Kasumi-1 (cell line): Measurements from ENCODE around the gene DUSP8.

Source experiments
- DNase-seq, 2 experiments: peaks; one replicate each; lab custom pipeline; 2025; lab: John Stamatoyannopoulos, UW

Gene DUSP8

DNA sequence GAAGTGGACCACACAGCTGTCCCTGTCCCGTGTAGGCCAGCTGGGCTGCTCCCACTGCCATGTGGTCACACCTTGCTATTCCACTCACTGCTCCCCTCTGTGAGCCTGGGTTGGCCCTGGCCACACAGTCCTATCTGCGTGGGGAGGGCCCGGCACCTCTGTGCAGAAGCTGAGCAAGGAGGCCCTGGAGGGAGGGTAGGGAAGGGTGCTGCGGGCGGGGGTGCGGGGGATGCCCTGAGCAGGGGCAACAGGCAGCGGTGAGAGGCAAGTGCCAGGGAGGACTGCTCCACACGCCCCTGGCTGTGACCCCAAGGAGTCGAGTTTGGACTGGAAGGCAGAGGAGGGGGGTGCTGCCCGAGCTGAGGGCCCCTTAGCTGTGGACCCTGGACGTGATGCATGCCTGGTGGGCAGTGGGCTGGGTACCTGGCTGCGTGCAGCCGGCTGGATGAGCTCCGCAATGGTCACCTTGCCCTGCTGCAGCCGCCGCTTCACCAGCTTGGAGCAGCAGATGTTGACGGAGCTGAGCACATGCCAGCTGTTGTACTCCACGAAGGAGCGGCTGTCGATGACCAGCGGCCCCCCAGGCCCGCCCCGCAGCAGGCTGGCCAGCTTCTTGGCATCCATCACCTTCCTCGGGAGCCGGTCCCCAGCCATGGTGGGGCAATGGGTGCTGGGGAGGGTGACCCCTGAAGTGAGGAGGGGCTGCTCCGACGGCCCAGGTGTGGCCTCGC lies 6.7 kb downstream of the DUSP8 start:
- no peak for DNase-seq

DNA sequence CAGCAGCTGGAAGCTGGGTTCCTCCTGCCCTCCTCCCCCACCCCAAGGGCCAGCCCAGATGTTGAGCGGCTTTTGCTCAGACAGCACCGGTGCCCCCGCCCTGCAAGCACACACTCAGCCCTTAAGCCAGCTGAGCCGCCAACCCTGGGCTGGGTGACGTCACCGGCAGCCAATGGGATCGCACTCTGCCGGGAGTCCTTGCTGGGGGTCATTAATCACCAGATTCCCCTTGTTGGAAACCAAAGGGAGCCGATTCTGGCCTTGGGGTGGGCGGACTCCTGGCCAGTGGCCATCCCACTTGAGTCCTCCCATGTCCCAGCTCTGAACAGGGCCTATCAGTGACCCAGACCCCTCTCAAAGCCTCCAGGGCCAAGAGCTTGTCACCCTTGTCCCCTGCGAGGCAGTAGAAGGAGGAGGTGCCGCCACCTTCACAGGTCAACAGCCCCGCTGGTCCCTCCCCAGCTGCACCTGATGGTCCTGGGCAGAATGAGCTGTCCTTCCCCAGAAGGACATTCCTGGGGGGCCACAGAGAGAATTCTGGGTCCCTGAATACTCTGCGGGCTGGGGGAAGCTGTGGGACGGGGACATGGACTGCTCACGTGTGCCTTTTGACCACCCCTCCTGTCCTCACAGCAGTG lies 7.4 kb downstream of the DUSP8 start:
- no peak for DNase-seq

DNA sequence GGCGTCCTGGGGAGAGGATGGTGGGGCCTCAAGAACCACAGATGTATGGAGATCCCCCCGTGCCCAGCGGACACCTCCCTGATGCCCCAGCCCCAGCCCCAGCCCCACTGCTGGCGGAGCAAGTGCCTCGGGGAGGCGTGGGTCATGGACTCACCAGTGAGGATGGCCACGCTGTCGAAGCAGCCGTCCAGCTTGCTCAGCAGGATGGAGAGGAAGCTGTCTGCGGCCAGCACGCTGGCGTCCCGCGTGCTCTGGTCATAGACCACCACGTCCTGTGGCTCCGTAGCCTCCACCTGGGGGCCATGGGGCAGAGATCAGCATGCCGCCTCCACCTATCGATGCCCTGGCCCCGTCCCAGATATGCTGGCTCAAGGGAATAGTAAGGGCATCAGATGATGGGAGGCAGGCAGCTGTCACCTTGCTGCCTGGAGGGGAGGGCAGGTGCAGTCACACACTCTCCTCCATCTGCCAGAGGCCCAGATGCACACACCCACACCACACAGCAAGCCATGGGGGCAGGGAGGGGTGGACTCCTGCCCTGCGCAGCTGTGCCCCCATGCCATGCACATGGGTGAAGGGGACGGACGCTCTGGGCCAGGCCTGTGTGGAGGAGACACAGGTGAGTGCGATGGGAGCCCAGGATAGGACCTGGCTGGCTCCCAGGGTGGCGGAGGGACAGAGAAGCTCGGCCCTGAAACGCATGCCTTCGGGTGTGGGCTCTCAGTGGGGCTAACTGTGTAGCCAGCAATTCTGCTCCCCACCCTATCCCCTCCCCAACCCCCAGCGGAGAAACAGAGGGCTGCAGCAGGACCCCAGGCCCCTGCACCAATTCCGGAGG lies 8.2 kb downstream of the DUSP8 start:
- DNase-seq, result no peak

DNA sequence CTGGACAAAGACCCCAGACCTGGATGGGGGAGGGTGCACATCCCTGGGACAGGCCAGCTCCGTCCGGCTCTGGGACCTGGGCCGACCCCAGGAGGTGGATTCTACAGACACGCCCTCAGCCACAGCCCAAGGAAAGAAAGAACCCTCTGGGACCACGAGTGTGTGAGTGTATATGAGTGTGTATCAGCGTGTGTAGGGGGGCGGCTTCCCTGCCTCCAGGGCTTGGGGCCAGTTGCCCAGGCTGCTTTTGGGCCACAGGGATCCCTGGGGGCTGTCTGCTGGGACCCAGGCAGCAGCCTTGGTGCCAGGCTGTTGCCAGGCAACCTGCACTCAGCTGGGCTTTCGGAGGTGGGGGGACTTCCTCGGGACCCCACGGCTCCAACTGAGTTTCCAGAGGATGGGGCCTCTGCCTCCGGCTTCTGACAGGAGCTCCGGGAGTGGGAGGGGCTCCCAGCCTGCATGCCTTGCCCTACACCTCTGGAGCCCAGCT lies 8.9 kb downstream of the DUSP8 start:
- DNase-seq, result no peak

DNA sequence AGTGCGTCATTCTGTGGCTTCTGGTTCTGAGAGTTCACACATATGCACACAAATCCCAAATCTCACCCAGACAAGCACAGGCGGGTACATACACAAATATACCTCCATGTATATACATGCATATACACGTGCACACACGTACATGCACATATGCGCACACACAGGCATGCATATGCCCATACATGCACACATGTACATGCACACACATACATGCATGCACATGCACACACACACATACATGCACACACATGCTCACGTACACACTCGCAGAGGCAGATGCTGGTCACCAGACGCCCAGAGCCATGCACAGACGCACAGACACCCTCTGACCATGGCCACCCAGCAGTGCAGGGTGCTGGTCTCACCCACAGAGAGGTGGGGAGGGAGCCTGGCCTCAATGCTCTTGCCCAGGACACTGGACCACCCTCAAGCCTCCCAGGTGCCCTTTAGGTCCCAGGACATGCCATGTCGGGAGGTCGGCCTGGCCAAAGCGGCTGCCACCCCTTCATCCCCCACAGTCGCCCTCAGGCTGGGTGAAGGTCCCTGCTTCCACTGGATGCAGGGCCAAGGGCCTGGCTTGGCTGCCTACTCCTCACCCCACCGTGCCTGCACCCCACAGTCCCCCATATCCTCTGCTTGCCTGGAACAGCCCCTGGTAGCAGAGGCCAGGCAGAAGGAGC lies 9.5 kb downstream of the DUSP8 start:
- no peak for DNase-seq

DNA sequence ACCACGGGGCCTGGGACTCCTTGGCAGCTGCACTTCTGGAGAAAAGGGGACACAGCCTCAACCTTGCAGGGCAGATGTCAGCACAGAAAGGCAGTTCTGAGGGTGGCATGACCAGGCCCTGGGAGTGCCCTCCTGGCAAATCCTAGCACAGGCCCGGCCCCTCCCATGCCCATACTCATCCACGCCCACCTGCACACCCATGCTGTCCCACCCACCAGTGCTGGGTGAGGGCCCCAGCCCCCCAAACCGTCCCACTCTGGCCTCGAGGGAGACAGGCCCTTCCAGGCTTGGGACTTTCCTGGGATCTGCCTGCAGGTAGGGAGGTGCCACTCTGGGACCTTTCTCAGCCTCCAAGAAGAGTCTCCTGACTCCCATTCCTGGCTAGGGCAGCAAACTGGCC lies 10.1 kb downstream of the DUSP8 start:
- no peak for DNase-seq

DNA sequence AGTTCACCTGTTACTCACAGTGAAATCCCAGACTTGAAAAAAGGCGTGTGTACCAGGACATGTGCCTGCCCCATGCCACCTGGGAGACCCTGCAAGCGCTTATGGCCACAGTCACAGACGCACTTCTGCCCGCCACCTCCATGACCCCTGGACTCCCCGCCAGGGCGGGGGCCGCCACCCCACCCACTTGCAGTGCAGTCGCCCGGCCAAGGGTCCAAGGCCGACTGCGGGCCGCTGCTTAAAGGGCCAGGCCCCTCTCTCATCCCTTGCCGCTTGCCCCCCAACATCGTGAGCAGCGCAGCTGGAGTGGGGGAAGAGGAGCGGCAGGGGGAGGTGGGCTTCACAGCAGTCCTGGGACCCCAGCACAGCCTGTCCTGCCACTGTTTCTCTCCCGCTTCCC lies 10.8 kb downstream of the DUSP8 start:
- DNase-seq, result no peak

DNA sequence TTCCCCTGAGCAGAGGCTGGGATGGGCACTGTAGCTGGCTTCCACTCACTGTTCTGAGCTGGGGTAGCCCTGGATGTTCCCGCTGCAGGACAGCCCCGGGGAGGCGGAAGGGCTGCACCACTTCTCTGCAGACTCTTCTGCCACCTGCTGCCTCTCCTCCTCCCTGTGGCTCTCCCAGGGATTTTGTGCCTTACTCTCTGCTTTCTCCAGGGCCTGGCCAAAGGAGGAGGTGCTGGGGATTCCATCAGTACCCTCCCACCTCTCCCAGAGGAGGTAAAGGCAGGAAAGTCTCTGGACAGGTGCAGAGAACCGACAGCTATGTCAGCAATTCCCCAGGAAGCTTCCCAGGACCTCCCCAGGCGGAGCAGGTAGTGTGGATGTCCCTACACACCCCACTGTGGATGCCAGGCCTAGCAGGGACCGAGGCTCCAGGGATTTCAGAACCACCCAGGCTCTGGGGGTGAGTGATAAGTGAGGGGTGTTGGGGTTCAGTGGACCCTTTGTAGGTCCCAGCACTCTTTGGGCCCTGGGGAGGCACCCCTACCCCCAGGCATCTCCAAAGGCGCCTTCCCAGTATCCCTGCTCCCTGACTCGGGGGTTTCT lies 11.3 kb downstream of the DUSP8 start:
- DNase-seq, result no peak

DNA sequence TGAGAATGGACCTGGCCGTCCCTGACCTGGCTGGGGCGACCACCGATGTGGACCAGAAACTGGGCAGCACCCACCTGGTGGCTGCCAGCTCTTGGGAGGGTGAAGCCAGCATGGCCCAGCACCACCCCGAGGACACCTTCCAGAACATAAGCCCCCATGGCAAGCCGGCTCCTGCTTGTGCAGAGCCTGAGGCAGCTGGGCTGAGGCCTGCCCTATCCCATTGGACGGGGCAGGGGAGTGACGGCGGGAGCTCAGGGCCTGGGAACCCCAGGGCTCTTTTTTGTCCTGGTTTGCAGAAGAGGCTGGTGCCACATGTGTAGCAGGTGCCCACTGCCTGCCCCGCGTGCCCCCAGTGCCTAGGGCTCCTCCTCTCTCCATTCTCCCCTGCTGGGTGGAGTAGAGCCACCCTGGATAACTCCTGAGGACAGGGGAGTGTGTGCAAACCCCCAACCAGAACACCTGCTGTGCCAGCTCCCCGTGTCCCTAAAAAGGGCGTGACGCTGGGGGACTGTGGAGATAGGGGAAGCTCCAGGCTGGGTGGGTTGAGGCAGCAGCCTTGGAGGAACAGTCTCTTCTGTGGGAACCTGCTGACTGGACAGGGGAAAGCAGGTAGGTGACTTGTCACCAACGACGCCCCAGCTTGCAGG lies 11.9 kb downstream of the DUSP8 start:
- no peak for DNase-seq

DNA sequence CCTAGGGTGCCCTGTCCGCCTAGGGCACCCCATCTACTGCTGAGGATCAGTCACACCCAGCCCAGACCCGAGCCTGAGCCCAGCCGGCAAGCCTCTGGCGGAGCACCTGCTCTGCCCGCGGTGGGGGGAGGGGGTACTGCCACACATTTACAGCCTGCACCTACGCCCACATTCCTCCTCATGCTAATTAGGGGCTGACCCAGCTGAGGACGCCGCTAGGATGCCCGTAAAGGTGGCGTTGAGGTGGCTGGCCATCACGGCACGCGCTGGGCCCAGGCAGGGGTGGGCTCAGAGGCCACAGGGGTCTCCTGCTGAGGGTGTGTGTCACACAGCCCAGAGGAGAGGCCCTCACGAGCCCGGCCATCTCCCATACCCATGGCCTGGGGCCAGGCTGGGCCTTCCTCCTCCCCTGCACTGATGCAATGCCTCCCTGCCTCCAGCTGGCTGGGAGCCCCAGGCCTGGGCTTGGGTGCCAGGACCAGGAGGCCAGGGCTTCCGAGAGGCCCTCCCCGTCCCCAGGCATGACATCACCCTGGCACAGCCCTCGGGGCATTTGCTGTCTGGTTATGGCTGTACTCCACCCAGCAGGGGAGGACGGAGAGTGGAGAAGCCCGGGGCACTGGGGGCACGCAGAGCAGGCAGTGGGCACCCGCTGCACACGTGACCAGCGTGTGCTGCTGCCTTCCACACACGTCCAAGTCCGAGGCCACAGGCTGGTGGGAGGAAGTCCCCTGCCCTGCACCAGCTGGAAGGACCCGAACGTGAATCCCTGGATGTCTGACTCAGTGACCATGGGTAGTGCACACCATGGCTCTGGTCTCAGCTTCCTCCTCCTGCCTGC lies 12.7 kb downstream of the DUSP8 start:
- no peak for DNase-seq

DNA sequence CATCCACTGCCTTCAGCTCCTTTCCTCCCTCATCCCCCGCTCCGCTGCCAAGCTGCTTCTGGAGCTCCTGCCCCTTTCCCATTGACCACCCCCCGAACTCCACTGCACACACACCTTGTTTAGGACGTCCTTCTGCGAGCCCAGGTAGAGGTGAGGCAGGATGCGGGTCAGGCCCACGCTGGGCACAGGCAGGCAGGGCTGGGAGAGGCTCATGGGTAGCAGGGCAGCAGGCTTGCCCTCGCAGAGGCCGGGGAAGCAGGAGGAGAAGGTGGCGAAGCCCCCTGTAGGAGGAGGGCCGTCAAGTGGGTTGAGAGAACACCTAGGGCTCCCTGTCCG lies 13.3 kb downstream of the DUSP8 start:
- no peak for DNase-seq

DNA sequence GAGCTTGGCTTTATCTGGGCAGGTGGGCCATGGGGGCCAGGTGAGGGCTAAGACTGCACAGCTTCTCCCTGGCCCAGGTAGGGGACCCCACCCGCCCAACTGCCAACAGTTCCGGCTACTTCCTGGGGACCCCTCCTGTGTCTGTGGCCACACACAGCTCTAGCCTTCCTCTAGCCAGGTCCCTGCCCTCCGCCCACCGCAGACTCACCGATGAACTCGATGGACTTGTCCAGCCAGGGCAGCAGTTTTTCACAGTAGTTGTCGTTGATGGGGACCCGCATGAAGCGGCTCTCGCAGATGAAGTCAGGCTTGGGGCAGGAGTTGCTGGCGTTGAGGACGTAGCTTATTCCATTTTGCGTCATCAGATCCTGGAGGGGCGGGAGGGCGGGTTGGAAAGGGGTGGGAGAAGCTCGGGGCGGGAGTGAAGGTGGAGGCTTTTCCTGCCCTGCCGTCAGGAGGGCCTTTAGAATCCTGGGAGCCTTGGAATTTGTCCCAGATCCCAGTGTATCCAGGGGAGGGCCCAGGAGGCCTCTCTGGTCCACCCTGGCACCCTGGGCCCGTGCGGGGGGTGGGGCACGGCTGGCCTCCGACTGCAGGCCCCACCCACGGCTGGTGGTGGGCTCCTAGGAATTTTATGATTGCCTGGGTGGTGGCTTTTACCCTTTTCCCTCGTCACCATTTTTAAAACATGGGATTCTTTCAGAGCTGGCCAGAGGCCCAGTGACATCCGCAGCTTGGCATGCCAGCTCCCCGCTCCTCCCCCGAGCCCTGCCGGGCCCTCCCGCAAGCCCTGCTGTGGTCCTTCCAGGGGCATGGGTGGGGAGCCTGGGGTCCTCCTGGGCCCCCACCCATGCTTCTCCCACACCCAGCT lies 13.9 kb downstream of the DUSP8 start:
- DNase-seq, result no peak

DNA sequence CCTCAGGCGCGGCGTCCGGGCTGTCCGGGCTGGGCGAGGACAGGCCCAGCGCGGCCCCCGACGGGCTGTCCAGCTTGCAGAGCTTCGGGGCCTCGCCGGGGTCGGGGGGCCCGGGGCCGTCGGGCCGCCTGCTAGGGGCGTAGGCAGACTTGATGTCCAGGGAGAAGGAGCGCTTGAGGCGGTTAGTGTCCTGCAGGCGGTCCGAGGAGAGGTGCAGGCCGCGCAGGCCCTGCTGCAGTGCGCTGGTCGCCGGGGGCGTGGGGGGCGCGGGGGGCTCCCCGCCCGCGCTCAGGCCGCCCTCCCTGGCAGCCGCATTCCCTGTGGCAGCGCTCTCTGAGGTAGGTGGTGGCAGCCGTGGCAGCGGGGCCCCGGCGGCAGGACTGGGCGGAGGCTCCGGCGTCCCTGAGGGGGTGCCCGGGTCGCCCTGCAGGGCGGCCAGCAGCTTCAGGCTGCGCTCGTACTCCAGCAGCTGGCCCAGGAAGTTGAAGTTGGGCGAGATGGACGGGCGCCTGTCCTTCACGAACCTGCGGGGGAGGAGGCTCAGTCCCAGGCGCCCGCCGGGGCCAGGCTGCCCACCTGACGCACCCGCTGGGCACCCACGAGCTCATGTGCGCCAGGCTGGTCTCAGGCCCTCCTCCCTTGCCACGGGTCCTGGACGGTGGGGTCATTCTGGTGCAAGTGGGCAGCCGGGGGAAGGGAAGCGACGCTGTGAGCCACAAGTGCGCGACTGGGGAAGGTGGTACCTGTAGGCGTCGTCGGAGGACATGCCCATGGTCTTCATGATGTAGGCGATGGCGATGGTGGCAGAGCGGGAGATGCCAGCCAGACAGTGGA lies 14.8 kb downstream of the DUSP8 start:
- DNase-seq, result no peak

DNA sequence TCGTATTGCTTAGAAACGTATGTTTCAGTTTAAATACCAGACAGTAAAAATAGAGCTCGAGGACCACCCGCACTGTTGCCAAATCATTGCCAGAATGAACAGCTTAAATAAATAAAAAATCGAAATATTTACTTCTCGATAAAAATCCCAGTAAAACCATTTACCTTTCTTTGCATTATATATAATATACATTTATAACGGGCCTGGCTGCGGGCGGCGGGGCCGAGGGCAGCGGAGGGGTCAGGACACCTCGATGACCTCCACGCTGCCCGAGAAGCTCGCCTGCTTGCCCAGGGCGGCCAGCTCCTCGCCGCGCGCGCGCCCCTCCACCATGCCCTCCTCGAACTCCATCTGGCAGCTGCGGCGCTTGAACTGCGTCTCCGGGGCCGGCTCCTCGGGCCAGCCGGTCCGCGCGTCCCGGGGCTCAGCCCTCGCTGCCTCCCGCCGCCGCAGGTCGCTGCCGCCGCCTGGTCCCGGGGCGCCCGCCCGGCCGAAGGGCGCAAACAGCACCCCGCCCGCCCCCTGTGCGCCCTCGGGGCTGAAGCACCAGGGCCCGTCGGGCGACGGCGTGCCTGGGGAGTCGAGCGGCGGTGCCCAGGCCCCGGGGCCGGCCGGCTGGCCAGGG lies 15.7 kb downstream of the DUSP8 start:
- DNase-seq, result no peak

DNA sequence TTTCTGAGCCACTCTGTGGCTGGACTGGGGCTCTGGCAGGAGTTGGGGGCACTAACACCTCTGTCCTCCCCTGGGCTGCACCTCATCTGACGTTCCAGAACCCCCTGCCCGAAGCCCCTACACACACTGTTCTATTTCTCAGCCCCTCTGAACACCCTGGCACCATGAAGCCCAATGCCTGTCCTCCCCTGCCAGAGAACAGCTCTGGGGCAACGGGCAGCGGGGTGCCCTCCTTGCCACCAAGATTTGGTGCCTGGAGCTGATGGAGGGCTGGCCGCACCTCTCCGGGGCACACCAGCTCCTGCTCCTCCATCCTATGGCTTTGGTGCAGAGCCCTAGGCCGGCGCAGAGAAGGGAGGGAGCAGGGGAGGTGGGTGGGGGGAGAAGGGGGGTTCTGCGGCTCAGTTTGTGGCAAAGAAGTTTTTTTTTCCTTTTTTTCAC lies 16.3 kb downstream of the DUSP8 start:
- no peak for DNase-seq

DNA sequence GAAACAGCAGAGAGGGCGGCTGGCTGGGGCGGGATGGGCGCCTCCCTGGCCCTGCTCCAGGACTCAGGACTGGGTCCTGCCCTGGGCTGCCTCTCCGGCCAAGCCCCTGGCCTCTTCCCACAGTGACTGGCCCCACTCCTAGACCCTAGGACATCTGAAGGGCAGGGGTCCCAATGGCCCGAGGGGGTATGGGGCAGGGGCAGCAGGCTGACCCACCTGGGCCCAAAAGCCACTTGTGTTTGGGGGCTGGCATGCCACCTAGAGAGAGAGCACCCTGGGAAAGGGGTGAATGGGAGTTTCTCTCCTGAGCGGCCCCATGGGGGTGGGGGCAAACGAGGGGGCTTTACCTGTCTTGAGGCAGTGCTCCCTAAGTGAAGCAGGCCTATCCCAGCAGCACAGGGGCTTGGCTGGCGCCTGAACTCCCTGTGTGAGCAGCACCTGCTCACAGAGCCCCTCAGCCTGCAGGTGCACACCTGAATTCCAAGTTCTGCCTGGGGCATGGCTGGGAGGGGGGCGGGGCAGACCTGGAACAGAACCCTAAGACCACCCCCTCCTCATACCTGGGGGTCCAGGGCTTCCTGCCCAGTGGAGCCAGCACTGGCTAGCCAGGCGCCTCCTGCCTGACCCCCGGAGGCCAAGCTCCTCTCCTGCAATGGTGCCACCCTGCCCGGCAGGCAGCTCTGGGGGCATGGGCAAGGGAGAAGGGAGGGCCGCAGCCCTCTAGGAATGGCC lies 16.9 kb downstream of the DUSP8 start:
- DNase-seq, result no peak

DNA sequence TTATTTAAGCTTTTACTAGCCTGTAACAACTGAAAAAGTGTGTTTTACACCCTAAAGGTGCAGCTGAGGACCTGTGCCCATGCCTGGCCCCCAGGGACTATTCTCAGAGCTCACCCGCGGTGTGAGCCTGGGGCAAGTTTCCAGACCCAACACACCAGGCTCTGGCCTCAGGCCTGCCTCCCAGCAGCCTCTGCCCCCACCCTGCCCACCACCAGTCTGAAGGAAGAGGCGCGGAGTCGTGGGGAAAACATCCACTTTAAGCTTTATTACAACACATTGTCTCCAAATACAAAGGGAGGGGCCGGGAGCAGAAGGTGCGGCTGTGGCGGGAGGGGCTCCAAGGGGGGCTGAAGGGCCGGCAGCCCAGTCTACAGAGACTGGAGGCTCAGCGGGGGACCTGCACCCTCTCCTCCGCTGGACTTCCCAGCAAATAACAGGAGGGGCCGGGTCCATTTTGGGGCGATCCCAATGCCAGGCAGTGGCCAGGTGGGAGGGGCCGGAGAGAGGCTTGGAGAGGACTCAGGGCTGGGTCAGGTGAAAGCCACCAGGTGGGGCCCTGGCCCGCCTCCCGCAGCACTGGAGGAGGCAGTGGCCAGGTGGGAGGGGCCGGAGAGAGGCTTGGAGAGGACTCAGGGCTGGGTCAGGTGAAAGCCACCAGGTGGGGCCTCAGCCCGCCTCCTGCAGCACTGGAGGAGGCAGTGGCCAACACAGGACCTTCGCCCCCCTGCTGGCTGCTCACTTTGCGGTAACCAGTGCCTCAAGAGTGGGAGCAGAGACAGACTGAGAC lies 18.1 kb downstream of the DUSP8 start:
- DNase-seq, result no peak
